Measurements from ENCODE around the gene MKKS. TPM values are rescaled to one million over a fixed set of nuclear protein-coding genes. Genes with fewer than 3 reads are reported as not detected.

Gene MKKS
- polyA plus RNA-seq, 1 donor (not counting 4 experiments of a cell fraction or from before 2014, with no cell fraction given) = 24.8 TPM

GRCh38 chr20:10469599-10469998, 35.6 kb upstream of the MKKS start:
- no peak overlapping the region for H3K4me3 ChIP-seq (ENCODE audit: control insufficient read depth in 2 of 3, extremely low read depth in 1 of 3, insufficient read depth in 2 of 3, low read depth in 1 of 3, low read length in 3 of 3)
- peaks cover 6% of the 10 kb centered on the region for H3K4me1 ChIP-seq (ENCODE audit: control insufficient read depth, extremely low read depth, insufficient read depth, low read length)
- peak overlapping the region; percentile 51 for H3K27ac ChIP-seq (ENCODE audit: control insufficient read depth, insufficient read depth, low read length)
- peaks cover 9% of the 10 kb centered on the region for H3K79me2 ChIP-seq (ENCODE audit: control insufficient read depth, insufficient read depth, low read length)
- DNase-seq (ENCODE audit: low read depth, low spot score) (no peak), FAIRE-seq (peak; percentile 78)
- H3K9ac ChIP-seq (ENCODE audit: control insufficient read depth, extremely low read depth, insufficient read depth, low read length) = peak overlapping the region; percentile 5
- no peaks in the 10 kb centered on the region for H4K20me1 ChIP-seq (ENCODE audit: control insufficient read depth, extremely low read depth, insufficient read depth, low read length)
- H3K36me3 ChIP-seq (ENCODE audit: control insufficient read depth in 2 of 2, extremely low read depth in 1 of 2, insufficient read depth in 2 of 2, low read length in 2 of 2) = no peaks in the 10 kb centered on the region
- no peak overlapping the region for H2AFZ ChIP-seq (ENCODE audit: control insufficient read depth, low read length)
- H3K27me3 ChIP-seq (ENCODE audit: control insufficient read depth, extremely low read depth, insufficient read depth, low read length) = no peaks in the 10 kb centered on the region
- dilution Hi-C loops (cut with MboI; ENCODE audit: extremely low pct_ligation_motif_present, low sequenced_read_pairs) = no loop called here
- H3K4me2 ChIP-seq (ENCODE audit: control insufficient read depth, extremely low read depth, insufficient read depth, low read depth, low read length) = peak overlapping the region; percentile 43
- no peaks in the 10 kb centered on the region for H3K9me3 ChIP-seq (ENCODE audit: control insufficient read depth, low read depth, low read length)
- no peak for TF ChIP-seq EZH2 (IDR thresholded peaks at IDR 0.05; ENCODE audit: low read length)
- peak; percentile 38 to 58 (median 53) for TF ChIP-seq CTCF (optimal IDR thresholded peaks at IDR 0.05 in 1 of 3, IDR thresholded peaks at IDR 0.05 in 1 of 3, conservative IDR thresholded peaks at IDR 0.05 in 1 of 3; ENCODE audit: extremely low read depth in 1 of 3, insufficient read depth in 2 of 3, low read length in 3 of 3)
- no peaks in the 10 kb centered on the region for H3K9me1 ChIP-seq (ENCODE audit: control insufficient read depth, extremely low read depth, insufficient read depth, low read length)

GRCh38 chr20:10469056-10469455, 35.0 kb upstream of the MKKS start:
- Histone ChIP-seq H3K4me2 (ENCODE audit: control insufficient read depth, extremely low read depth, insufficient read depth, low read depth, low read length) (no peak overlapping the region), H4K20me1 (ENCODE audit: control insufficient read depth, extremely low read depth, insufficient read depth, low read length) (no peaks in the 10 kb centered on the region), H3K27me3 (ENCODE audit: control insufficient read depth, extremely low read depth, insufficient read depth, low read length) (no peaks in the 10 kb centered on the region), H2AFZ (ENCODE audit: control insufficient read depth, low read length) (no peak overlapping the region), H3K27ac (ENCODE audit: control insufficient read depth, insufficient read depth, low read length) (no peak overlapping the region), H3K9ac (ENCODE audit: control insufficient read depth, extremely low read depth, insufficient read depth, low read length) (no peak overlapping the region), H3K9me3 (ENCODE audit: control insufficient read depth, low read depth, low read length) (no peaks in the 10 kb centered on the region), H3K36me3 (ENCODE audit: control insufficient read depth in 2 of 2, extremely low read depth in 1 of 2, insufficient read depth in 2 of 2, low read length in 2 of 2) (no peaks in the 10 kb centered on the region), H3K4me3 (ENCODE audit: control insufficient read depth in 2 of 3, extremely low read depth in 1 of 3, insufficient read depth in 2 of 3, low read depth in 1 of 3, low read length in 3 of 3) (no peak overlapping the region), H3K4me1 (ENCODE audit: control insufficient read depth, extremely low read depth, insufficient read depth, low read length) (peaks cover 6% of the 10 kb centered on the region), H3K9me1 (ENCODE audit: control insufficient read depth, extremely low read depth, insufficient read depth, low read length) (no peaks in the 10 kb centered on the region), H3K79me2 (ENCODE audit: control insufficient read depth, insufficient read depth, low read length) (peaks cover 9% of the 10 kb centered on the region)
- FAIRE-seq (no peak), DNase-seq (ENCODE audit: low read depth, low spot score) (no peak)
- dilution Hi-C loops (cut with MboI; ENCODE audit: extremely low pct_ligation_motif_present, low sequenced_read_pairs) = no loop called here
- TF ChIP-seq CTCF (optimal IDR thresholded peaks at IDR 0.05 in 1 of 3, IDR thresholded peaks at IDR 0.05 in 1 of 3, conservative IDR thresholded peaks at IDR 0.05 in 1 of 3; ENCODE audit: extremely low read depth in 1 of 3, insufficient read depth in 2 of 3, low read length in 3 of 3) (no peak), EZH2 (IDR thresholded peaks at IDR 0.05; ENCODE audit: low read length) (no peak)
